ENCODE data around the gene CADM1.

Gene CADM1

GRCh38 chr11:115348416-115348815 lies 155.8 kb downstream of the CADM1 start:
- DNase-seq, result no peak

GRCh38 chr11:115347106-115347505 lies 157.1 kb downstream of the CADM1 start:
- peak in 1 of 2 experiments; percentile 69 for DNase-seq

- DNase-seq, result no peak
Measured at GRCh38 chr11:115345840-115346239, 158.4 kb downstream of the CADM1 start.

- no peak for DNase-seq
Measured at GRCh38 chr11:115345361-115345760, 158.9 kb downstream of the CADM1 start.

GRCh38 chr11:115344846-115345245 lies 159.4 kb downstream of the CADM1 start:
- DNase-seq, result no peak

- DNase-seq, result no peak
Measured at GRCh38 chr11:115342142-115342541, 162.1 kb downstream of the CADM1 start.

- no peak for DNase-seq
Measured at GRCh38 chr11:115340874-115341273, 163.3 kb downstream of the CADM1 start.

- DNase-seq, result no peak
Measured at GRCh38 chr11:115338476-115338875, 165.7 kb downstream of the CADM1 start.

GRCh38 chr11:115334932-115335788 lies 169.1 kb downstream of the CADM1 start:
- DNase-seq, result peak; percentile 52 to 54

- no peak for DNase-seq
Measured at GRCh38 chr11:115333949-115334348, 170.3 kb downstream of the CADM1 start.

GRCh38 chr11:115333121-115333520 lies 171.1 kb downstream of the CADM1 start:
- DNase-seq, result no peak

- DNase-seq, result no peak
Measured at GRCh38 chr11:115330684-115331482, 173.3 kb downstream of the CADM1 start.

GRCh38 chr11:115326526-115326925 lies 177.7 kb downstream of the CADM1 start:
- peak in 1 of 2 experiments; percentile 31 for DNase-seq

GRCh38 chr11:115325523-115325922 lies 178.7 kb downstream of the CADM1 start:
- DNase-seq, result peak in 1 of 2 experiments; percentile 75

- DNase-seq, result peak; percentile 70 to 84
Measured at GRCh38 chr11:115324581-115325432, 179.4 kb downstream of the CADM1 start.

GRCh38 chr11:115322553-115323203 lies 181.5 kb downstream of the CADM1 start:
- no peak for DNase-seq

- DNase-seq, result no peak
Measured at GRCh38 chr11:115321605-115322289, 182.5 kb downstream of the CADM1 start.

GRCh38 chr11:115317277-115318185 lies 186.7 kb downstream of the CADM1 start:
- DNase-seq, result peak in 1 of 2 experiments; percentile 67

GRCh38 chr11:115316696-115317095 lies 187.5 kb downstream of the CADM1 start:
- DNase-seq, result no peak

GRCh38 chr11:115314330-115314920 lies 189.8 kb downstream of the CADM1 start:
- no peak for DNase-seq
